Common myeloid progenitor, CD34-positive (primary cell): ENCODE data around the gene FGF22.
A peak's percentile ranks its signal among the peaks of the same experiment; 100 is the strongest.
"Not testable (repeated sequence)": the region's sequence is repeated elsewhere in the genome, so short reads cannot be mapped to it uniquely, and the experiment has no call there.

Experiments used
- CTCF ChIA-PET: fragments of 350-600 bp; sonication (Branson Sonifier 250); formaldehyde crosslinking; loops from one replicate; lab custom pipeline; 2021; ENCODE audit warnings: antibody characterized with exemption; lab: Charles Lee
- POLR2A ChIA-PET: fragments of 350-600 bp; sonication (Branson Sonifier 250); formaldehyde crosslinking; loops from one replicate; lab custom pipeline; 2021; ENCODE audit warnings: antibody characterized with exemption; lab: Charles Lee
- DNase-seq, 3 donors: peaks; one replicate each; pipeline versions ENCODE4 v3.0.0 to v3.0.0-alpha.2; 2013
- H3K27ac ChIP-seq, 2 experiments: 1 replicate in 1 of 2; 2 replicates in 1 of 2; pipeline ENCODE4 v1.7.0; 2013; ENCODE audit warnings: inconsistent platforms in 2 of 2, low read length in 2 of 2, mild to moderate bottlenecking in 2 of 2, low read depth in 1 of 2, moderate library complexity in 1 of 2; ENCODE audit not compliant: severe bottlenecking in 2 of 2, insufficient read depth in 1 of 2, poor library complexity in 1 of 2
- H3K27me3 ChIP-seq, 5 experiments: replicated peaks in 2 of 5; 1 replicate in 3 of 5; 2 replicates in 2 of 5; pipeline versions ENCODE4 v1.6.1 to v1.7.0; 2013; ENCODE audit warnings: low read length in 4 of 5, mild to moderate bottlenecking in 2 of 5, moderate library complexity in 2 of 5, inconsistent platforms in 1 of 5; ENCODE audit not compliant: insufficient read depth in 5 of 5, control insufficient read depth in 4 of 5
- H3K36me3 ChIP-seq, 4 experiments: 1 replicate in 2 of 4; 2 replicates in 2 of 4; pipeline versions ENCODE4 v1.6.1 to v1.7.0; 2013; ENCODE audit warnings: low read length in 3 of 4, control low read depth in 1 of 4, mild to moderate bottlenecking in 1 of 4; ENCODE audit not compliant: control insufficient read depth in 4 of 4, insufficient read depth in 4 of 4
- H3K4me1 ChIP-seq, 4 experiments: 1 replicate in 3 of 4; 2 replicates in 1 of 4; pipeline versions ENCODE4 v1.6.1 to v1.7.1; 2013; ENCODE audit warnings: low read length in 3 of 4, mild to moderate bottlenecking in 3 of 4, control low read depth in 1 of 4, inconsistent platforms in 1 of 4, moderate library complexity in 1 of 4; ENCODE audit not compliant: control insufficient read depth in 4 of 4, insufficient read depth in 4 of 4; ENCODE audit errors: control extremely low read depth in 1 of 4
- H3K4me3 ChIP-seq, 7 experiments: 1 replicate in 4 of 7; 2 replicates in 3 of 7; pipeline versions ENCODE4 v1.5.1 to v1.7.0; 2013; ENCODE audit warnings: mild to moderate bottlenecking in 7 of 7, low read length in 6 of 7, moderate library complexity in 6 of 7, inconsistent platforms in 2 of 7, low read depth in 2 of 7, control low read depth in 1 of 7; ENCODE audit not compliant: insufficient read depth in 4 of 7, control insufficient read depth in 1 of 7; ENCODE audit errors: extremely low read depth in 1 of 7
- H3K9me3 ChIP-seq, 5 experiments: 1 replicate in 4 of 5; 2 replicates in 1 of 5; pipeline versions ENCODE4 v1.6.1 to v1.7.1; 2013; ENCODE audit warnings: low read length in 4 of 5, mild to moderate bottlenecking in 2 of 5, inconsistent platforms in 1 of 5, low read depth in 1 of 5, moderate library complexity in 1 of 5; ENCODE audit not compliant: control insufficient read depth in 4 of 5, insufficient read depth in 2 of 5; ENCODE audit errors: control extremely low read depth in 1 of 5
- whole genome bisulfite sequencing: methylation state at CpG from one replicate; pipeline ENCODE4 v1.1.5; 2013; ENCODE audit not compliant: insufficient coverage; 5-methylcytosine and 5-hydroxymethylcytosine counted together

FGF22 gene

GRCh38 chr19:666985-667573, 27.4 kb downstream of the FGF22 start:
- DNase-seq, H3K36me3 ChIP-seq, H3K27ac ChIP-seq, H3K9me3 ChIP-seq, H3K4me3 ChIP-seq, H3K27me3 ChIP-seq, POLR2A ChIA-PET: not testable (repeated sequence)
- WGBS, result 83% methylated on average over 23 of the region's 38 CpGs
- peaks cover 0 to 36% (median 28%) of the 10 kb centered on the region in 4 experiments for H3K4me1 ChIP-seq
- CTCF ChIA-PET, result interaction anchor here (0.6 to 1.2 kb wide), 5 partner anchors 8 to 1891 kb away, joined by 3 read pairs; no protein-coding TSS in a partner anchor

GRCh38 chr19:668675-669434, 29.2 kb downstream of the FGF22 start:
- not testable (repeated sequence) for H3K27ac ChIP-seq, H3K36me3 ChIP-seq, H3K27me3 ChIP-seq, H3K9me3 ChIP-seq
- DNase-seq, result peak; percentile 93 to 98 (median 97)
- CTCF ChIA-PET, result interaction anchor here (0.6 to 3.3 kb wide), 14 partner anchors 8 to 241 kb away, joined by 3 to 16 read pairs (median 4); no protein-coding TSS in a partner anchor
- POLR2A ChIA-PET, result interaction anchor here (0.7 to 2.9 kb wide), 2 partner anchors 12 to 34 kb away, joined by 3 to 20 read pairs; no protein-coding TSS in a partner anchor
- Histone ChIP-seq H3K4me3 (peak overlapping the region in 1 of 7 experiments; percentile 22), H3K4me1 (peaks cover 0 to 29% (median 19%) of the 10 kb centered on the region in 4 experiments)
- 0% methylated on average over 3 of the region's 12 CpGs for WGBS

GRCh38 chr19:670609-671075, 31.0 kb downstream of the FGF22 start:
- H3K27me3 ChIP-seq, result peaks cover 0 to 12% (median 5%) of the 10 kb centered on the region in 5 experiments
- no peak overlapping the region for H3K27ac ChIP-seq
- POLR2A ChIA-PET, result interaction anchor here (2.9 kb wide), 1 partner anchor 10 kb away, joined by 20 read pairs; no protein-coding TSS in a partner anchor
- H3K4me3 ChIP-seq, result no peak overlapping the region
- H3K36me3 ChIP-seq, result no peaks in the 10 kb centered on the region
- 73% methylated on average over 9 of the region's 9 CpGs for WGBS
- H3K4me1 ChIP-seq, result peaks cover 0 to 18% (median 14%) of the 10 kb centered on the region in 4 experiments
- peaks cover 0 to 8% (median 0%) of the 10 kb centered on the region in 5 experiments for H3K9me3 ChIP-seq
- CTCF ChIA-PET, result interaction anchor here (0.6 to 3.3 kb wide), 7 partner anchors 9 to 119 kb away, joined by 3 to 16 read pairs (median 6); no protein-coding TSS in a partner anchor
- peak in 2 of 3 donors; percentile 67 to 69 for DNase-seq

- Histone ChIP-seq H3K27ac (no peak overlapping the region), H3K4me1 (peaks cover 0 to 32% (median 20%) of the 10 kb centered on the region in 4 experiments), H3K36me3 (no peaks in the 10 kb centered on the region), H3K9me3 (no peaks in the 10 kb centered on the region), H3K4me3 (no peak overlapping the region), H3K27me3 (peaks cover 0 to 33% (median 10%) of the 10 kb centered on the region in 5 experiments)
- ChIA-PET CTCF (interaction anchor here (0.6 to 1.3 kb wide), 3 partner anchors 8 to 13 kb away, joined by 3 to 5 read pairs (median 3); no protein-coding TSS in a partner anchor), POLR2A (no interaction called here)
- 92% methylated on average over 23 of the region's 38 CpGs for WGBS
- no peak for DNase-seq
Observed at GRCh38 chr19:674282-675151, 34.8 kb downstream of the FGF22 start.

- 7% methylated on average over 17 of the region's 31 CpGs for WGBS
- Histone ChIP-seq H3K4me1 (peaks cover 0 to 25% (median 19%) of the 10 kb centered on the region in 4 experiments), H3K27me3 (peaks cover 0 to 33% (median 10%) of the 10 kb centered on the region in 5 experiments), H3K36me3 (no peaks in the 10 kb centered on the region), H3K27ac (no peak overlapping the region), H3K4me3 (peak overlapping the region in 1 of 7 experiments; percentile 13), H3K9me3 (no peaks in the 10 kb centered on the region)
- ChIA-PET POLR2A (no interaction called here), CTCF (interaction anchor here (1.0 to 1.3 kb wide), 3 partner anchors 9 to 32 kb away, joined by 3 to 5 read pairs (median 3); partner anchors contain the start of gene PALM)
- DNase-seq, result no peak
Observed at GRCh38 chr19:676007-676338, 36.3 kb downstream of the FGF22 start.

- Histone ChIP-seq H3K4me3 (peak within 1 kb of the TSS in 1 of 7 experiments; percentile 13), H3K4me1 (peaks cover 0 to 30% (median 24%) of the 10 kb centered on the region in 4 experiments), H3K27ac (no peak within 1 kb of the TSS), H3K9me3 (no peaks in the 10 kb centered on the region), H3K36me3 (no peaks in the 10 kb centered on the region), H3K27me3 (peaks cover 0 to 33% (median 10%) of the 10 kb centered on the region in 5 experiments)
- POLR2A ChIA-PET, result interaction anchor here (0.7 kb wide), 1 partner anchor 27 kb away, joined by 3 read pairs; no protein-coding TSS in a partner anchor
- CTCF ChIA-PET, result interaction anchor here (1.0 to 2.5 kb wide), 4 partner anchors 7 to 63 kb away, joined by 3 to 6 read pairs (median 3); no protein-coding TSS in a partner anchor
- no peak for DNase-seq
- WGBS, result 9% methylated on average over 50 of the region's 63 CpGs
Observed at GRCh38 chr19:676339-677105, 36.8 kb downstream of the FGF22 start, which contains the start of gene FSTL3. Gene FSTL3 (plus strand): TSS chr19:676392. CDS start chr19:676424, 32 bp downstream.
